ENCODE data around the gene GABPA.

DNA sequence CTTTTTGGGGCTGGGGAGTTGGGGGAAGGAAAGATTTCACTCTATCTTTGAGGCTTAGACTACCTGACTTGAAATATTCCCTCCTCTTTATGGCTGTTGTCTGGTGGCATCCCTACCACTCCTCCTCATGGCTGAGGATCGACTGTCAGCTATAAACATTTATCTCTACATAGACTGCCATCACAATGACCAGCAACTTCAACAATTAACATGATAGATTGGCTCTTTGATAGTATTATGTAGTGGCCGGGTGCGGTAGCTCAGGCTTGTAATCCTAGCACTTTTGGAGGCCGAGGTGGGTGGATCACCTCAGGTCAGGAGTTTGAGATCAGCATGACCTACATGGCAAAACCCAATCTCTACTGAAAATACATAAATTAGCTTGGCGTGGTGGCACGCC, 72.4 kb downstream of the GABPA start:
- no peak for TF ChIP-seq POLR2A (IDR thresholded peaks at IDR 0.05)
- TF ChIP-seq, protein P1, sequence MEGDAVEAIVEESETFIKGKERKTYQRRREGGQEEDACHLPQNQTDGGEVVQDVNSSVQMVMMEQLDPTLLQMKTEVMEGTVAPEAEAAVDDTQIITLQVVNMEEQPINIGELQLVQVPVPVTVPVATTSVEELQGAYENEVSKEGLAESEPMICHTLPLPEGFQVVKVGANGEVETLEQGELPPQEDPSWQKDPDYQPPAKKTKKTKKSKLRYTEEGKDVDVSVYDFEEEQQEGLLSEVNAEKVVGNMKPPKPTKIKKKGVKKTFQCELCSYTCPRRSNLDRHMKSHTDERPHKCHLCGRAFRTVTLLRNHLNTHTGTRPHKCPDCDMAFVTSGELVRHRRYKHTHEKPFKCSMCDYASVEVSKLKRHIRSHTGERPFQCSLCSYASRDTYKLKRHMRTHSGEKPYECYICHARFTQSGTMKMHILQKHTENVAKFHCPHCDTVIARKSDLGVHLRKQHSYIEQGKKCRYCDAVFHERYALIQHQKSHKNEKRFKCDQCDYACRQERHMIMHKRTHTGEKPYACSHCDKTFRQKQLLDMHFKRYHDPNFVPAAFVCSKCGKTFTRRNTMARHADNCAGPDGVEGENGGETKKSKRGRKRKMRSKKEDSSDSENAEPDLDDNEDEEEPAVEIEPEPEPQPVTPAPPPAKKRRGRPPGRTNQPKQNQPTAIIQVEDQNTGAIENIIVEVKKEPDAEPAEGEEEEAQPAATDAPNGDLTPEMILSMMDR (IDR thresholded peaks at IDR 0.05): no peak

Measured in esophagus squamous epithelium (tissue), 4 donors.